Muscle of leg (tissue), 11 donors: ENCODE results near the gene SSH3. TPM values are rescaled to one million over a fixed set of nuclear protein-coding genes. Genes with fewer than 3 reads are reported as not detected.
A peak's percentile ranks its signal among the peaks of the same experiment; 100 is the strongest.

ENCODE experiments used
- DNase-seq: peaks from one replicate; pipeline ENCODE4 v3.0.0; 2013
- H3K27ac ChIP-seq: one replicate; pipeline ENCODE4 v1.5.1; 2013; ENCODE audit warnings: mild to moderate bottlenecking, low read length, control low read depth
- H3K27me3 ChIP-seq: one replicate; pipeline ENCODE4 v1.6.1; 2013; ENCODE audit warnings: low read length; ENCODE audit not compliant: control insufficient read depth, insufficient read depth
- H3K36me3 ChIP-seq: one replicate; pipeline ENCODE4 v1.6.1; 2013; ENCODE audit warnings: low read length; ENCODE audit not compliant: control insufficient read depth, insufficient read depth
- H3K4me1 ChIP-seq: one replicate; pipeline ENCODE4 v1.6.1; 2013; ENCODE audit warnings: low read length; ENCODE audit not compliant: control insufficient read depth, insufficient read depth
- H3K4me3 ChIP-seq: one replicate; pipeline ENCODE4 v1.5.1; 2013; ENCODE audit warnings: low read length, control low read depth
- H3K9me3 ChIP-seq: replicated peaks from 2 replicates; pipeline ENCODE4 v1.6.1; 2013; ENCODE audit warnings: low read depth, low read length; ENCODE audit not compliant: control insufficient read depth
- WGBS: methylation state at CpG from one replicate; pipeline ENCODE4 v1.1.5; 2013; ENCODE audit warnings: missing lambda C conversion rate; ENCODE audit not compliant: insufficient coverage; 5-methylcytosine and 5-hydroxymethylcytosine counted together
- polyA plus RNA-seq, 8 donors: library from polyadenylated mRNA; unstranded; fragments of 120-200 nt; gene quantifications; one replicate each; pipeline versions ENCODE4 v1.2.1 to v1.2.3, GENCODE V29; 2013; ENCODE audit warnings: inconsistent platforms in 1 of 8, low replicate concordance in 1 of 8; ENCODE audit not compliant: insufficient read length in 8 of 8, insufficient read depth in 1 of 8
- total RNA-seq: library from RNA; stranded (reverse); fragments of 120-200 nt; gene quantifications from one replicate; pipeline ENCODE4 v1.2.4, GENCODE V29; 2013

The SSH3 gene
- total and polyA plus RNA-seq, 9 donors, result 9.7 to 20.5 (median 16.6) TPM

- H3K36me3 ChIP-seq, result peaks cover 36% of the 10 kb centered on the region
- WGBS, result 90% methylated on average over 21 of the region's 29 CpGs
- no peak for DNase-seq
These were observed 3.7 kb upstream of the SSH3 start for GRCh38 chr11:67299471-67300191.

GRCh38 chr11:67300256-67300755, 3.0 kb upstream of the SSH3 start:
- H3K27me3 ChIP-seq, result no peaks in the 10 kb centered on the region
- H3K9me3 ChIP-seq, result peaks cover 4% of the 10 kb centered on the region
- 92% methylated on average over 13 of the region's 13 CpGs for WGBS
- H3K27ac ChIP-seq, result no peak overlapping the region
- no peak for DNase-seq
- H3K4me1 ChIP-seq, result peaks cover 37% of the 10 kb centered on the region
- H3K36me3 ChIP-seq, result peaks cover 32% of the 10 kb centered on the region
- H3K4me3 ChIP-seq, result no peak overlapping the region

More at GRCh38 chr11:67299471-67300191, 3.7 kb upstream of the SSH3 start:
- no peaks in the 10 kb centered on the region for H3K27me3 ChIP-seq
- H3K4me1 ChIP-seq, result peaks cover 34% of the 10 kb centered on the region
- H3K27ac ChIP-seq, result no peak overlapping the region
- H3K9me3 ChIP-seq, result peaks cover 5% of the 10 kb centered on the region
- H3K4me3 ChIP-seq, result no peak overlapping the region

- Histone ChIP-seq H3K27me3 (no peaks in the 10 kb centered on the region), H3K36me3 (peaks cover 29% of the 10 kb centered on the region), H3K4me3 (no peak overlapping the region), H3K9me3 (peaks cover under 1% of the 10 kb centered on the region), H3K4me1 (peaks cover 37% of the 10 kb centered on the region), H3K27ac (peak overlapping the region; percentile 91)
- 86% methylated on average over 22 of the region's 22 CpGs for WGBS
- DNase-seq, result no peak
These were observed 2.5 kb upstream of the SSH3 start for GRCh38 chr11:67300756-67301312.

GRCh38 chr11:67301313-67301921, 1.9 kb upstream of the SSH3 start:
- DNase-seq, result no peak
- Histone ChIP-seq H3K4me1 (peaks cover 37% of the 10 kb centered on the region), H3K36me3 (peaks cover 29% of the 10 kb centered on the region), H3K9me3 (no peaks in the 10 kb centered on the region), H3K27ac (peak overlapping the region; percentile 91), H3K27me3 (no peaks in the 10 kb centered on the region), H3K4me3 (no peak overlapping the region)
- WGBS, result 82% methylated on average over 25 of the region's 28 CpGs

GRCh38 chr11:67301951-67302516, 1.3 kb upstream of the SSH3 start:
- WGBS, result 37% methylated on average over 8 of the region's 15 CpGs
- Histone ChIP-seq H3K27me3 (no peaks in the 10 kb centered on the region), H3K27ac (peak overlapping the region; percentile 91), H3K4me1 (peaks cover 37% of the 10 kb centered on the region), H3K9me3 (no peaks in the 10 kb centered on the region), H3K4me3 (no peak overlapping the region), H3K36me3 (peaks cover 32% of the 10 kb centered on the region)
- peak; percentile 84 for DNase-seq

GRCh38 chr11:67302571-67303131, 679 bp upstream of the SSH3 start:
- H3K27me3 ChIP-seq, result no peaks in the 10 kb centered on the region
- no peaks in the 10 kb centered on the region for H3K9me3 ChIP-seq
- peak; percentile 38 for DNase-seq
- peak overlapping the region; percentile 88 for H3K27ac ChIP-seq
- peaks cover 37% of the 10 kb centered on the region for H3K4me1 ChIP-seq
- peak overlapping the region; percentile 56 for H3K4me3 ChIP-seq
- WGBS, result 16% methylated on average over 15 of the region's 23 CpGs
- H3K36me3 ChIP-seq, result peaks cover 37% of the 10 kb centered on the region

GRCh38 chr11:67303835-67304411, 593 bp downstream of the SSH3 start:
- peak; percentile 40 for DNase-seq
- Histone ChIP-seq H3K4me1 (peaks cover 42% of the 10 kb centered on the region), H3K4me3 (peak overlapping the region; percentile 56), H3K9me3 (no peaks in the 10 kb centered on the region), H3K27me3 (no peaks in the 10 kb centered on the region), H3K27ac (no peak overlapping the region), H3K36me3 (peaks cover 41% of the 10 kb centered on the region)
- WGBS, result 2% methylated on average over 38 of the region's 43 CpGs

GRCh38 chr11:67304511-67305113, 1.3 kb downstream of the SSH3 start:
- Histone ChIP-seq H3K36me3 (peaks cover 41% of the 10 kb centered on the region), H3K4me3 (no peak overlapping the region), H3K9me3 (no peaks in the 10 kb centered on the region), H3K4me1 (peaks cover 42% of the 10 kb centered on the region), H3K27me3 (no peaks in the 10 kb centered on the region), H3K27ac (no peak overlapping the region)
- WGBS, result 55% methylated on average over 8 of the region's 14 CpGs
- peak; percentile 7 for DNase-seq

GRCh38 chr11:67306769-67307544, 3.6 kb downstream of the SSH3 start:
- Histone ChIP-seq H3K4me3 (no peak overlapping the region), H3K27me3 (no peaks in the 10 kb centered on the region), H3K27ac (no peak overlapping the region), H3K4me1 (peaks cover 29% of the 10 kb centered on the region), H3K36me3 (peaks cover 37% of the 10 kb centered on the region), H3K9me3 (no peaks in the 10 kb centered on the region)
- DNase-seq, result no peak
- WGBS, result 86% methylated on average over 8 of the region's 19 CpGs
